ENCODE measurements around the gene GRIN3A. TPM values are rescaled to one million over a fixed set of nuclear protein-coding genes. Genes with fewer than 3 reads are reported as not detected.

GRIN3A gene
- total and polyA plus RNA-seq, 2 of the 4 experiments (the other 2 are of a cell fraction), result not detected

- no peak for TF ChIP-seq MXI1 (IDR thresholded peaks at IDR 0.05; ENCODE audit: borderline replicate concordance, low read depth, low read length)
Observed at GRCh38 chr9:101566904-101567724, 171.3 kb downstream of the GRIN3A start (continued).

- Histone ChIP-seq H3K9ac (ENCODE audit: low read depth, low read length) (no peak overlapping the region), H4K8ac (ENCODE audit: low read depth in 2 of 2, low read length in 2 of 2) (no peak overlapping the region), H3K18ac (ENCODE audit: low read depth, low read length) (no peak overlapping the region), H3K14ac (replicated peaks; ENCODE audit: low read depth, low read length) (no peak overlapping the region), H2BK15ac (ENCODE audit: low read depth, low read length) (no peak overlapping the region), H4K20me1 (ENCODE audit: insufficient read depth, low read length) (no peaks in the 10 kb centered on the region), H4K5ac (ENCODE audit: low read depth, low read length) (no peak overlapping the region), H2BK5ac (ENCODE audit: low read depth, low read length, poor library complexity, severe bottlenecking) (no peak overlapping the region), H3K9me3 (ENCODE audit: control insufficient read depth, insufficient read depth, low read length) (no peaks in the 10 kb centered on the region), H3K9me1 (ENCODE audit: insufficient read depth, low read length) (no peaks in the 10 kb centered on the region), H4K91ac (ENCODE audit: insufficient read depth, low read depth, low read length) (no peak overlapping the region), H3K36me3 (ENCODE audit: control insufficient read depth, insufficient read depth, low read length) (peaks cover 13% of the 10 kb centered on the region), H3K56ac (ENCODE audit: extremely low read depth, insufficient read depth, low read length) (no peak overlapping the region), H2AK9ac (replicated peaks; ENCODE audit: low read depth, low read length, poor library complexity) (no peak overlapping the region), H3K4me2 (ENCODE audit: low read depth, low read length) (no peak overlapping the region), H3K27ac (ENCODE audit: insufficient read depth, low read length) (no peak overlapping the region), H3K27me3 (ENCODE audit: control insufficient read depth, insufficient read depth, low read length) (no peaks in the 10 kb centered on the region), H3K4ac (ENCODE audit: low read depth, low read length) (no peak overlapping the region), H3K79me1 (ENCODE audit: low read depth in 1 of 2, low read length in 2 of 2) (no peaks in the 10 kb centered on the region; a peak in 1 of 4 replicates), H3K4me1 (ENCODE audit: control insufficient read depth, insufficient read depth, low read length) (no peaks in the 10 kb centered on the region), H2AK5ac (ENCODE audit: low read depth, low read length) (no peak overlapping the region), H2BK120ac (ENCODE audit: low read depth, low read length) (no peak overlapping the region), H2BK20ac (ENCODE audit: low read depth, low read length) (no peak overlapping the region), H3K4me3 (ENCODE audit: insufficient read depth, low read depth, low read length) (no peak overlapping the region), H3K23ac (ENCODE audit: low read depth, low read length) (no peak overlapping the region), H2AFZ (replicated peaks; ENCODE audit: low read length, poor library complexity) (no peak overlapping the region)
- ATAC-seq (ENCODE audit: low read depth), result no peak
- CTCF ChIA-PET, result no interaction called here
- POLR2A ChIA-PET (ENCODE audit: unreplicated experiment), result no interaction called here
- no peak for TF ChIP-seq BHLHE40 (IDR thresholded peaks at IDR 0.05; ENCODE audit: low read depth, low read length)
- no peak for TF ChIP-seq CEBPB (IDR thresholded peaks at IDR 0.05; ENCODE audit: low read depth, low read length)
- TF ChIP-seq ELK1 (IDR thresholded peaks at IDR 0.05; ENCODE audit: borderline replicate concordance, low read depth, low read length), result no peak
- intact Hi-C loops (cut with micrococcal nuclease) (no loop called here), dilution Hi-C loops (cut with HindIII; ENCODE audit: low sequenced_read_pairs, unreplicated experiment) (no loop called here), in situ Hi-C loops (cut with MboI; ENCODE audit: low sequenced_read_pairs) (no loop called here)
- no peak for DNase-seq
- no TSS peak for BruUV-seq (replicated peaks)
Observed at GRCh38 chr9:101564252-101564651, 174.2 kb downstream of the GRIN3A start.
